Inflammatory macrophage treated with lipopolysaccharide for 1 hour (primary cell): ENCODE data around the gene BCCIP.

Source experiments
- DNase-seq, 2 donors: peaks; one replicate each; pipeline ENCODE4 v3.0.0-alpha.2; 2020 to 2022

BCCIP gene

GRCh38 chr10:125844751-125845221 lies 21.4 kb downstream of the BCCIP start:
- no peak for DNase-seq

- no peak for DNase-seq
Observed at GRCh38 chr10:125845617-125846016, 22.3 kb downstream of the BCCIP start.

- no peak for DNase-seq
Observed at GRCh38 chr10:125846894-125847293, 23.5 kb downstream of the BCCIP start.

- DNase-seq, result no peak
Observed at GRCh38 chr10:125848371-125848770, 25.0 kb downstream of the BCCIP start.

GRCh38 chr10:125848857-125849256 lies 25.5 kb downstream of the BCCIP start:
- DNase-seq, result no peak

- DNase-seq, result no peak
Observed at GRCh38 chr10:125849448-125849847, 26.1 kb downstream of the BCCIP start.

- no peak for DNase-seq
Observed at GRCh38 chr10:125850766-125851731, 27.7 kb downstream of the BCCIP start.

- DNase-seq, result no peak
Observed at GRCh38 chr10:125852487-125852886, 29.1 kb downstream of the BCCIP start.

- no peak for DNase-seq
Observed at GRCh38 chr10:125857185-125857760, 33.9 kb downstream of the BCCIP start.

GRCh38 chr10:125859128-125859817 lies 35.9 kb downstream of the BCCIP start:
- peak in 1 of 2 donors; percentile 1 for DNase-seq

- DNase-seq, result no peak
Observed at GRCh38 chr10:125865120-125865519, 41.8 kb downstream of the BCCIP start.

GRCh38 chr10:125866421-125867029 lies 43.2 kb downstream of the BCCIP start:
- DNase-seq, result no peak

- DNase-seq, result peak; percentile 4 to 43
Observed at GRCh38 chr10:125868372-125868975, 45.1 kb downstream of the BCCIP start.

GRCh38 chr10:125871338-125871737 lies 48.0 kb downstream of the BCCIP start:
- DNase-seq, result no peak

- no peak for DNase-seq
Observed at GRCh38 chr10:125878957-125879835, 55.9 kb downstream of the BCCIP start.

- DNase-seq, result no peak
Observed at GRCh38 chr10:125880719-125881118, 57.4 kb downstream of the BCCIP start.

GRCh38 chr10:125881192-125881591 lies 57.8 kb downstream of the BCCIP start, which contains the start of gene DHX32:
DHX32 (minus strand) TSS chr10:125881292; CDS start chr10:125880824, 468 bp downstream.
- DNase-seq, result no peak

- DNase-seq, result no peak
Observed at GRCh38 chr10:125882596-125882995, 59.2 kb downstream of the BCCIP start.

GRCh38 chr10:125883211-125883610 lies 59.9 kb downstream of the BCCIP start:
- no peak for DNase-seq
